IPS-15b (cell line): Measurements from ENCODE around the gene TMEM47.

Experiments used
- H3K27me3 ChIP-seq: one replicate; pipeline ENCODE4 v1.6.1; 2013; ENCODE audit warnings: low read length; ENCODE audit not compliant: control insufficient read depth, insufficient read depth
- H3K36me3 ChIP-seq: one replicate; pipeline ENCODE4 v1.6.1; 2013; ENCODE audit warnings: low read length; ENCODE audit not compliant: control insufficient read depth, insufficient read depth
- H3K4me1 ChIP-seq: one replicate; pipeline ENCODE4 v1.6.1; 2013; ENCODE audit warnings: mild to moderate bottlenecking, low read length; ENCODE audit not compliant: control insufficient read depth, insufficient read depth
- H3K4me3 ChIP-seq: one replicate; pipeline ENCODE4 v1.5.1; 2013; ENCODE audit warnings: low read depth, low read length
- H3K9ac ChIP-seq: one replicate; pipeline ENCODE4 v1.6.1; 2013; ENCODE audit warnings: low read depth, mild to moderate bottlenecking, low read length
- H3K9me3 ChIP-seq: one replicate; pipeline ENCODE4 v1.6.1; 2013; ENCODE audit warnings: mild to moderate bottlenecking, low read length; ENCODE audit not compliant: control insufficient read depth, insufficient read depth

Gene TMEM47

DNA sequence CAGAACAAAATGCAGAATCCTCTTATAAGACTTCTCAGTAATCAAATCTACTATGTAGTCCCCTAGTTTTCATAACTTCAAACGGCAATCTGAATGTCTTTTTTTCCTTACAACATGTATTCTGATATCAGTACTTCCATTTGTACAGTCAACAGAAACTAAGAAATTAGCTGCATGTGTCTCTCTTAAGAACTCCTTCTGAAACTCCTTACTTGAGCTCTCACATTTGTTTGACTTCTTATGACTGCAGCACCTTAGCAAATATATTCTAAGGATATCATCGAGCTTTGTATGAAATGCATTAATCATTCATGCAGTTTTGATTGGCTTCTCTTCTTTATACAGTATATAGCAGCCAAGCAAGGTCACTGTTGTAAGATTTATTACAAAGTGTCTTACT, 77.0 kb downstream of the TMEM47 start:
- H3K4me1 ChIP-seq: peaks cover 14% of the 10 kb centered on the region
- H3K4me3 ChIP-seq: no peak overlapping the region
- no peaks in the 10 kb centered on the region for H3K36me3 ChIP-seq
- H3K9ac ChIP-seq: no peak overlapping the region
- H3K27me3 ChIP-seq: no peaks in the 10 kb centered on the region
- H3K9me3 ChIP-seq: no peaks in the 10 kb centered on the region

DNA sequence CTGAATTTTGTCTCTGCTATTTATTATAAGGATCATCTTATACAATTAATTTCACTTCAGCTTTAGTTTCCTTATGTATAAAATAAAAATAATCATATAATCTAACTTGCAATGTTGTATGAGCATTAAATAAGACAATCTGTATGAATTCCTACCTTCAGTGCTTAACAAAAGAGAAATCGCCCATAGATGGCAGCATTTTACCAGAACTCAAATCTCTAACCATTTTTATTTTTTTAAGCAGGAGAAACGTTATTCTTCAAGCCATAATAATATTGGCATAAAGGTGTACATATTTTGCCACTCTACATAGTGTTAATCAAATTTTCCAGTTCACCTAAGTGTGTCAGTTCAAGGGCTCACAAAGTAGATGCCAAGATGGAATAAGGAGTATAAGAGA, 78.8 kb downstream of the TMEM47 start:
- Histone ChIP-seq H3K4me3 (no peak overlapping the region), H3K4me1 (peaks cover 19% of the 10 kb centered on the region), H3K9me3 (no peaks in the 10 kb centered on the region), H3K36me3 (no peaks in the 10 kb centered on the region), H3K9ac (no peak overlapping the region), H3K27me3 (no peaks in the 10 kb centered on the region)
